Forelimb muscle (tissue), 1 donor: ENCODE data around the gene KIAA2012. TPM values are rescaled to one million over a fixed set of nuclear protein-coding genes. Genes with fewer than 3 reads are reported as not detected.

Experiments
- DNase-seq: peaks from one replicate; pipeline ENCODE4 v3.0.0-alpha.2; 2013; ENCODE audit warnings: low read depth
- polyA plus RNA-seq: library from polyadenylated mRNA; unstranded; fragments of 120-200 nt; gene quantifications from one replicate; pipeline ENCODE4 v1.2.1, GENCODE V29; 2013; ENCODE audit not compliant: insufficient read length

Gene KIAA2012
- polyA plus RNA-seq, 1 donor = 0.37 TPM

DNA sequence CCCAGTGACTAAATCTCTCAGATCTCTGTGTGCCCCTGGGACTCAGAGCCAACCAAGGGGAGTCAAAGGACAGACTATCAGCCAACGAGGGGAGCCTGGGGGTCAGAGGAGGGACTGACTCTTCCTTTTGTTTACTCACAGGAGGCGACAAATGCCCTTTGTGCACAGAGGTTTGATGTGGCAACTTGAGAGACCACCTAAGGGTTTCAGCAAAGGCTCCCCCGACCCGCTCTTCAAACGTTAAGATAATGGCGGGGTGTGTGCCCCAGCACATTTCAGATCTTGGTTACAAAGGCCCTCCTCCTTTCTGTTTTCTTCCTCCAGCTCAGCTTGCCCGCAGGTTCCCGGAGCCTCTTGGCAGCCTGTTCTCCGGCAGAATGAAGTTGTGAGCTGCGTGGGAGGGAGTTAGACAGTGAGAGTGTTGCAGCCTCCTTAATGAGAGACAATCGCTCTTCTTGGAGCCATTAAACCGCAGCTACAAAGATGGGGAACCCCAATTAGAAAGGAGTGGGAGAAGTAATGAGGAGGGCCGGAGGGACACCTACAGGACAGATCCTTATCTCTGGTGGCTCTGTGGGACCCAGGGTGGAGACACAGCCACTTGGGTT lies 76.2 kb downstream of the KIAA2012 start:
- DNase-seq = no peak

GRCh38 chr2:202149936-202150335 lies 76.9 kb downstream of the KIAA2012 start:
- DNase-seq = no peak

- DNase-seq = no peak
These were observed 79.2 kb downstream of the KIAA2012 start for GRCh38 chr2:202152104-202152715.

DNA sequence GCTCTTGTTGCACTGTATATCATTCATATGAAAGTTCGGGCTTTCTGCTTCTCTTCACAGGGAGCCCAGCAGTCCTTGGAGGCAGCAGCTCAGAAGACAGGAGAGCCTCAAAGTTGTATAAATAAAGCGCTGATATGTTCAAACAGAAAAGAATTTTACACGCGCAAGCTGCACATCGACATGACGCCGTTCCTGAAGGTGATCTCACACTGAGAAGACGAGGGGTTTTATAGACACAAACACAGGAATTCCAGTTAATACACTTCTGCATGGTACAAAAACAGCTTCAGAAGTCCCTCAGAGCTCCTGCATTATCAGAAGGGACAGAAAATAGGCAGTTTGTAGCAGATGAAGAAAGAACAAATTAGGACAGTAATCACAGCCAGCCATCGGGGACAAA lies 81.6 kb downstream of the KIAA2012 start:
- no peak for DNase-seq

DNA sequence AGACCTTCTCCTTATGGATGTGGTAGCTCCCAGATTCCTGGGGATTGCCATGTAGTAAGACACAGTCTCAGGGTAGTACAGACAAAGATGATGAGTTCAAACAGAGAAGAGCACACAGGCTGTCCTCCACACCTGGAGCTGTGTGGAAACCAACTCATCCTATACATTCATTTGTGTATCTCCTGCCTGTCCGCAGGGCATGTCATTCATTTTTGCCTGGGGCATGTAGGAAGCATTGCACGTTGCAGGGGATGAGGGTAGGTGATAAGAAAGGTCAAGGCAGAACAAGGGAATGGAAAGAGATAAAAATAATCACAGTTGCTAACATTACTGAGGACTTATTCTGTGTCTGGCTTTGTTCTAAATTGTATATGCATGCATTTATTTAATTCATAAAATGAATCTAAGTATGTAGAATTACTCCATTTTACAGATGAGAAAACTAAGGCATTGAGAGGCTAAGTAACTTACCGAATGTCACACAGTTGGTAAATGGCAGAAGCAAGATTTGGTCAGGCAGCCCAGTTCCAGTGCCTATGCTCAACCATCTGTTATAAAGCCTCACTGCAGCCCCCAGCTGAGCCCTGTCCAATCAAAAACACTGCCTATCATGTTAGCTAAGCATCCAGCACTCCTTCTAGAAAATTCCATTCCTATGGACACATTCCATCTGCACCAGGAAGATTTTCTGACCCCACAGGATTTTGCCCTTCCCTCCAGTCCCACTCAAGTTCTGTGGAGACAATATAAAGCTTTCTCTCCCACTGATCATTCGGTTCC lies 84.3 kb downstream of the KIAA2012 start:
- no peak for DNase-seq

DNA sequence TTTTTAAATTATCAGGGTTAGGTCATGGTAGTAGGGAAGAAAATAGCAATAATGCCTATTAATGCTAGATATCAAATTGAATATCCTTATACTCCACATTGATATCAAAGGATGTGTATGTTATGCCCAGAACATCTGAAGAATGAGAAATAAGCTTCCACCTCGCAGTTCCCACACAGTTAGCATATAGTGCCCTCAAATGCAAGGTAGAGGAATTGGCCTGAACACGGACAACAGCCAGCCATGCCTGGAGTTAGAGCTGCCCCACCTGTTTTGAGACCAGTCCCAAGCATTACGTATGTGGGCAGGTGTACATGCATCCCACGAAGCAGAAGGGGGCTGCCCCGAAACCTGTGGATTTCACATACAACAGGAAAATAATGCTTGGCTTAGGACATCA lies 85.7 kb downstream of the KIAA2012 start:
- no peak for DNase-seq

DNA sequence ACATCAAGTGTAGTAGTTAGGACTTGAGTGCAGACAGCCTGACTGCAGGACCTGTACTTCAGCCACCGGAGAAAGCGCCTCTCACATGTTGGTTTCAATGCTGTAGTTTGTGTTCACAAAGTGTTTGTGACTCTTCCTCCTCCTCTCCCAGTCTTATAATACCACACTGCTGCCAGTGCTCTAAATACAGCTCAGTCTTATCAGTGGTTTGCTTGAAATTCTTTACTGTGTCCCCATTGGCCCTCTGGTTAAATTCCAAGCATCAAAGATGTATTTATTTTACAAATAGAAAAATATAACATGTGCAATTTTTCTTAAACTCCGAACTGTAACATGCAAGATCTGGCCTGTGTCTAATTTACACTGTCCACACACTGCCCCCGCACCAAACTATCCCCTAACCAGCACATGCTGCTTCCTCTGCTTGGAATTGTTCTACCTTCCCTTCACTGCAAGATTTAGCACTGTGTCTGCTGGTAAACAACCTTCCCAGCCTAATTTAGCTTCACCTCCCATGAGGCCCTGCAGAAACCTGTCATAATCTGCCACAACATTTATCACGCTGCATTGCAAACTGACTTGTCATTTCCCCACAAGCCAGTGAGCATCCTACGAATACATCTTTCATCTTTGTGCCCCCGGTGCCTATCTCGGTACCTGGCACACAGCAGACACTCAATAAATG lies 88.2 kb downstream of the KIAA2012 start:
- DNase-seq = no peak

DNA sequence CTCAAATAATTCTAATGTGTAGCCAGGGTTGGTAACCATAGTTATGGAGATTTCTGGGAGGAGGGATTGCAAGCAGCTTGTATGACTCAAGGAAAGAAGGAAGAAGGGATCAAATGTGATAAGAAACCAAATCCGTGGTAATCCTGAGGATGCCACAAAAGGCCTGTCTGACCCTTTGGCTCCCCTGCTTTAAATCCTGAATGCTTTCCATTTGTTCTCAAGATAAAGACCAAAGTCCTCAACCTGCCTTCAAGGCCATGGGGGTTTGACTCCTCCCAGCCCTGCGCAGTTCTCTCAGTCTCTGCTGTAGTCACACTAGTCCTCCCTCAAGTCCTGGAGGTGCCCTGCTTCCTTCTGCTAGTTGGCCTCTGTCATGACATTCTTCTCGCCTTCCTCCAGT lies 91.4 kb downstream of the KIAA2012 start:
- no peak for DNase-seq

DNA sequence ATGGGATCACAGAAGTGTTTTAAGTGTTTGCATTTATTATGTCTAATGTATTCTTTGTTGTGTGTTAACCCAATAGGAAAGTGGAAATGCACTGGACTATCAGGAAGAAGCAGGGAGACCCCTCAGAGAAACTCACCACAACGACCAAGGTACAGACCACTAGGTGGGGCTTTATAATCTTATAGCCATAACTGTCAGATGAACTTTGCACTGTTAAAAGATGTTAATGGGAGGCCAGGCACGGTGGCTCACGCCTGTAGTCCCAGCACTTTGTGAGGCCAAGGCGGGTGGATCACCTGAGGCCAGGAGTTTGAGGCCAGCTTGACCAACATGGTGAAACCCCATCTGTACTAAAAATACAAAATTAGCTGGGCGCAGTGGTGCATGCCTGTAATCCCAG lies 92.2 kb downstream of the KIAA2012 start:
- no peak for DNase-seq

- no peak for DNase-seq
These were observed 92.9 kb downstream of the KIAA2012 start for GRCh38 chr2:202165945-202166344.

DNA sequence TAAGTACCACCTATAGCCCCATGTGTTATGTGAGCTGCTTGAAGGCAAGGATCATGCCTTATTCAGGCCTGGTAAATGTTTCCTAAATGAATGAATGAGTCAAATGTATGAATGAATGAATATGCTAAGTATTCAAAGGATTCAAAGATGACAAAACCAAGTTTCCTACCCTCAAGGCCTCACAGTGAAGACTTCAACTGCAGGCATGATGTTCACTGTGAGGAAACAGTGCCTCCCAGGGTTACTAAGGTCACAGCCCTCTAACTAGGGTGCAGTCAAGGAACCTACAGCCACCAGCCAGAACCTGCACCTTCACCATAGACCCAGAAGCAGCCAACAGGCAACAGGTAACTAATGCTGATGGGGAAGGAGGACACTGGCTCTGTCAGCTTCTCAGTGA lies 96.1 kb downstream of the KIAA2012 start:
- no peak for DNase-seq

DNA sequence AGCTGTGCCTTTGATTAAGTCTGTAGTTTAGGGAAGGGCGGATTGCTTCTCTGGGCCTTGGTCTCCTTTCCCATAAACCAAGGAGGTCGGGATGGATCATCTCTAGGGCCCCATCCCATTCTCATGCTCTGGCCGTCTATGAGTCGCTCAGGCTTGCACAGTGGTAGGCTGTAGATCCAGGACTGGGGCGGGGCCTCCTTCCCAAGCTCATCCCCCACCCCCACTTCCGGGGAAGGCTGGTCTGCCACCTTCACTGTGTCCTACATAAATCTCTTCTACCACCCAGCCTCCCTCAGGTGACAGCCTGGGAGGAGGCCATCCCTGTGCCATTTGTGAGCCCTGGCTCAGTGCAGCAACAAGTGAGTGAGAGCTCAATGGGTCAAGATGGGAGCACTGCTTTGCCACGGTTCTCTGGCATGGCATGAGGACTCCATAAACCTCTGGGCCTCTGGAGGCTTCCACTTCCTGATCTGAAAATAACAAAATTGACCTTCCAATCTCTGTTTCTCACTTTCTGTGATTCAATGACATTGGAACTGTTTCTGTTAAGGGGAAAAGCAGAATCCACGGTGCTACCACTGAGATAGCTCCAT lies 96.9 kb downstream of the KIAA2012 start:
- DNase-seq = no peak

- DNase-seq = no peak
These were observed 98.3 kb downstream of the KIAA2012 start for GRCh38 chr2:202171241-202171825.

- no peak for DNase-seq
These were observed 99.6 kb downstream of the KIAA2012 start for GRCh38 chr2:202172439-202173211.

DNA sequence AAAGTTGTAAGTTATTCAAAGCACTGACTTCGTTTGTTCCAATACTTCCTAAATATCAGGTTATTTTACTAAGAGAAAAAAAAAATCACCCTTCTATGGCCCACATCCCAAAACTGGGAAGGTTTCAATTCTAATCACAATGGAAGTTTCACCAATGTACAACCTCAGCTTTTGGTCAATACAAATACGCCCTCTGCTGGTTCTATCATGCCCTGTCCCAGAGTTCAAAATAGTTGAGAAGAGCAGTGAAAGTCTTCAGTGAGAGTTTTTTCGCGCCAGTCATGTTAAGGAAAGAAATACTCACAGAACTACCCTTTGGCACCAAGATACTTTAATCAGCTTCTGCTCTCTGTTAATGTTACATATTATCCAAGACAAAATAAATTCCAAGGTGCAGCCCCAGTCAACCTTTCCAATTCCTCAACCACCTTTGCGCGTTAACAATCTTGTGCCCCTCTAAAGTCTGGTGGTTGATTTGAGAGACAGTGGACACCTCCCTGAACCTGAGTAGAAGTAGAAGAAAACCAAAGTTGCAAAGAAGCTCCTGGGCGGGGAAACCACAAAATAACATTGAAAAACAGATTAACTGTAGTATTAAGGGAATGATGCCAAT lies 105.4 kb downstream of the KIAA2012 start:
- DNase-seq = peak; percentile 48

DNA sequence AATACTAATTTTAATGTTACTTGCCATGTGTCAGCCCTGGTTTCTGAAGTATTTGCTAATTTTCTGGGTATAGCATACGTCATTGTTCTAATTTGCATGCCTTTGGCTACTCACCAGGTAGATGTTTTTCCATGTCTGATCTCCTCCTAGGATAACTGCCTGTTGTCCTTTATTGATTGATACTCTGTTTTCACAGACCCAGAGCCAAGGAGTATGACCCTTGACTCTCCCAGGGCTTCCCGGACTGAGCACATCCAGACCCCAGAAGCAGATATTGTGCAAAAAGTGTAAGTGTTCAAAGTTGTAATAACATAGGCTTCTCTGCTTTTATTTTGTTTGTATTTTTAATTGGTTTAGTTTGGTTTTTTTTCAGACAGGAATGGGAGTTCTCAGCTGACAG lies 111.5 kb downstream of the KIAA2012 start:
- DNase-seq = no peak

- no peak for DNase-seq
These were observed 112.1 kb downstream of the KIAA2012 start for GRCh38 chr2:202185156-202185555.

GRCh38 chr2:202186641-202187202 lies 113.7 kb downstream of the KIAA2012 start:
- DNase-seq = no peak

- DNase-seq = no peak
These were observed 114.5 kb downstream of the KIAA2012 start for GRCh38 chr2:202187570-202187969.

DNA sequence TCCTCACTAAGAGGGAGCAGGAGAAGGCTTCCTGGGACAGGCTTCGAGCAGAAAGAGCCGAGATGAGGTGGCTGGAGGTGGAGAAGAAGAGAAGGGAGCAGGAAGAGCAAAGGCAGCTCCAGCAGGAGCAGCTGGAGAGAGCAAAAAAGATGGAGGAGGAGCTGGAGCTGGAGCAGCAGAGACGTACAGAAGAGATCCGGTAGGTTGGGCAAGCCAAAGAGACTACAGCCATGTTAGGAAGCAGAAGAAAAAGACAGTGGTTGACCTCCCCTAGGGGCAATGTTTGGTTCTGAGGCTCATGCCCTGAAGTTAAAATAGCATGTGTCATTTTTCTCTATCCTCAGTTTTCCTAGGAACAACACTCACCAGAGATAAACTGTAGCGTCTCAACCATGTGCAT lies 120.2 kb downstream of the KIAA2012 start:
- no peak for DNase-seq
